UCSD-AML1 (cell line): ENCODE data around the gene PSMB8.

ENCODE experiments used
- DNase-seq: peaks from one replicate; lab custom pipeline; 2025; ENCODE audit not compliant: unreplicated experiment; lab: John Stamatoyannopoulos, UW

The PSMB8 gene

DNA sequence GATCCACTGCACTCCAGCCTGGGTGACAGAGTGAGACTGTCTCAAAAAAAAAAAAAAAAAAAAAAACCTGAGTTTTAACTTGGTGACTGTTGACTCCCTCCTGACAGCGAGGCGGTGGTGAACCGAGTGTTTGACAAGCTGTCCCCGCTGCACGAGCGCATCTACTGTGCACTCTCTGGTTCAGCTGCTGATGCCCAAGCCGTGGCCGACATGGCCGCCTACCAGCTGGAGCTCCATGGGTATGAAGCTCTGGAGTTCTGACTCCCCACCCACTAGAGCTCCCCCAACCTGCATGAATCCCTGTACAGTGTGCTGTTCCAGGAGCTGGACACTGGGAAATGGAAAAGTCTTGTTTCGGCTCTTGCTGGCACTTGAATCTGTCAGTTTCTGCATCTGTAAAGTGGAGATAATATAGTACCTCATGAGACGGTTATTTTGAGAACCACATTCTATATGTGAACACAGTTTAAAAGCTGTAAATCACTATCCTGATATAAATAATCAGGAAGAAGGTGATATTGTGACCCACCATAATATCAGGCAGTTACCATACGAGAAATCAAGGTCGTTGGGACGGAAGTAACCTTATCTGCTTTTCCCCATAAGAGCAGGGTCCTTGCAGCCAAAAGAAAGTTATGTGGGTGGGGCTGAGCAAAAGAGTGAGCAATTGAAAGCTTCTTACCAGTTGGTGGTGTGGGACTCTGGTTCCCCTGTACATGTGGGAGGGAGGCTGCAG is 13.5 kb upstream of the PSMB8 start:
- no peak for DNase-seq

DNA sequence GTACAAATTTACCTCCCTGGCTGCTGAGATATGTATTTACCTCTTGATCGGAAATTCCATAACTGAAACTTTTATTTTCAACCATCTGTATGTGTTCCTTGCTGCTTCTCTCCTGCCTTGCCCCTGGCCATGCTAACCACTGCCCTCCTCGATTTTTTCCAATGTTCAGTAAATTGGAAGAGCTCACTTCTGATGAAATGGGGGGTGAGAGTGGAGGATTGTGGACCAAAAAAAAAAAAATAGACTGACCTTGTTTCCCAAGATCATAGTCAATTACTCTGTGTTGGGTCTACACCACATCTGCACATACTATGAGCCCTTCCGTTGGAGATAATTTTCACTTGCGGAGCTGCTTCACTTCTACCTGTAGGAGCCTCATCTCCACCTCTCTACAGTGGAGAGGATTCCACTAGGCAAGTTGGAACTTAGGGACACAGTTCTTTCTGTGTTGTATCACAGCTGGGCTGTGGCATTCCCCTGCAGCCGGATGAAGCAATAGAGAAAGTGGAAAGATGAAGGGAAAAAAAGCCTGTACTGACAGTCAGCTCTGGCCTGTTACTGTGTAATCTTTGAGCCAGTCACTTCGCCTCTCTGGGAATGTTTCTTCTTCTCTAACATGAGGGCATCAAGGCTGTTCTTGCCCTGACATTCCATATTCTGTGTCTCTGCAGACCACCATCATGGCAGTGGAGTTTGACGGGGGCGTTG is 11.8 kb upstream of the PSMB8 start:
- DNase-seq, result no peak

DNA sequence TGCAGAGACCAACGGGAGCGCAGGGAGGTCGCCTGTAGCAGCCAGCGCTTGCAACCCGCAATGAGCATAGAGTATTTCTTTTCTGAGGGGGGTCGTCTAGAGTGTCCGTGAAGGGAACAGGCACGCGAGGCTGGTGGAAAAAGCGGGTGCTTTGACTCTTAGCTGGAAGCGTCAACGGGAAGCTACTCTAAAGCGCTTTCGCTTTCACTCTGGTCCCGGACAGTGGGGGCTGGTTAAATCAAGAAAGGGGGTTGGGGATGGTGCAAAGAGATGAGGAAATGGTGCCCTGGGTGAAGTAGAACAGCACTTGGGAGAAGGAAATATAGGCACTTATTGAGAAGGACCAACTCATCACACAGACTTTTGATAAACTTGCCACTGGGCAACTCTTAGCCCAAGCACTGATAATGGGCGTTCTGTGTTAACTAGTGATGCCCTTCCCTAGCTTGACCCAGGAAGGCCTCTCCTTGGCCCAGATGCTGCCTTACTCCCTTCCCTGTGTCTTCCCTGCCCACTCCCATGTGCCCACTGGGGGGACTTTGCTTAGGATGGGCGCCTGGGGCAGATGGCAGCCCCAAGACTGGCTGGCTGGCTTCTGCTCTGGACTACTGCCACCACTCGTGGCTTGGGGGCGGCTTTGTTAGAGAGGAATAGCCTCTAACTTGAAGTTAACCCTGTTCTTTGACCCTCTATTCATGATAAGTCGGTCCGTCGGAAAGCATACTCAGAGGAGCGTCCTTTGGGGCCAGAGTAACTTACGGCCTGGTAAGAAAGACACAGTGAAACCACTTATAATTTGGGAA is 10.7 kb upstream of the PSMB8 start:
- DNase-seq, result peak; percentile 68

DNA sequence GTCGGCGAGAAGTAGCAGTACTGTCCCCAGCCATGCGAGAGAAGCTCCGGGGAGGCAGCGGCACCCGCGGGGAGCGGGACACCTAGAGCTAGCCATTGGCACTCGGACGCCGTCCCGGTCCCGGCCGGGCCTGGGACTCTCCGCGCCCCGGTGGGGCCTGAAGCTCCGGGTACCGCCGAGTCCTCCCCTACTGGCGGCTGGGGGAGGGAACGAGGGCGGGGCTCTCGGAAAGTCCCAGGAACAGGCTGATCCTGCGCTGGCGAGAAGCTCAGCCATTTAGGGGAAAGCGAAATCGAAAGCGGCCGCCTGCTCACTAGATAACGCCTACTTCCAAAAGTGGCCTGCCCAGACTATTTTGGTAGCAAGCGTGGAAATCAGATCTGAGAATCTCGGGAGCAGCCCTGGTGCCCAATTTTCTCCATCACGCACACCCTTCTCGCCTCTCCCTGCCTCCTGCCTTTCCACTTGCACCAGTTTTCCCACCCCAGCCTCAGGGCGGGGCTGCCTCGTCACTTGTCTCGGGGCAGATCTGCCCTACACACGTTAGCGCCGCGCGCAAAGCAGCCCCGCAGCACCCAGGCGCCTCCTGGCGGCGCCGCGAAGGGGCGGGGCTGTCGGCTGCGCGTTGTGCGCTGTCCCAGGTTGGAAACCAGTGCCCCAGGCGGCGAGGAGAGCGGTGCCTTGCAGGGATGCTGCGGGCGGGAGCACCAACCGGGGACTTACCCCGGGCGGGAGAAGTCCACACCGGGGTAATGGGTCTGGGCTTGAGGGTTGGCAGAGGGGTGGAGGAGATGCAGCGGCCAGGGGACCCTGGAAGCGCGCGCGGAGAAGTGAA is 9.9 kb upstream of the PSMB8 start, which contains the start of the genes PSMB9 and TAP1:
TSS of gene PSMB9 (plus strand) at position 652 of the 835 bp plus-strand sequence. CDS start at position 690, 38 bp downstream.
TSS of gene TAP1 (minus strand) at position 164 of the 835 bp plus-strand sequence. CDS start at position 96, 68 bp downstream.
- peak; percentile 95 for DNase-seq

DNA sequence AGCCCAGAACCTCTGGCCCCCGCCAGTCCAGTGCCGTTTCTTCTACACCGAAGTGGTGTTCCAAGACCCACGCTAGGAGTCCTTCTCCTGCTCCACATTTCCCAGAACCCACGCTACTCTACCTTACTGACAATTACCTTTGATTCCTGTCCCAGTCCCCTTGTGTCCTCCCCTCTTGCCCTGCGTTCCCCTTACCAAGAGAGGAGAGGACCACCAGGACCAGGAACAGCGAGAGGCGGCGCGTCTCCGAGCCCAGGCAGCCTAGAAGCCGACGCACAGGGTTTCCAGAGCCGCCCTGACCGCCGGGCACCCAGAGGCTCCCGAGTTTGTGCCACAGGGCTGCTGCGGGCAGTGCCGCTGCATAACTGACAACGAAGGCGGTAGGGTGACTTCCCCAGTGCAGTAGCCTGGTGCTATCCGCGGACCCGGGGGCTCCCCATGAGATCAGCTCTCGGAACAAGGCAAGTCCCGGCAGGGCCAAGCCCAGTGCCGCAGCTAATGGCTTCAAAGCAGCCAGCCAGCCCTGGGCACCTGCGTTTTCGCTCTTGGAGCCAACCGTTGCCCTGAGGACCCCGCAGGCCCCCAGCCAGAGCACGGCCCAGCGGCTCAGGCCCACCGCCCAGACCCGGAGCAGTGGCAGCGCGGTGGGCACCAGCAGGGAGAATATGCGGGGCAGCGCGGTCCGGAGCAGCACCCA is 9.1 kb upstream of the PSMB8 start:
- DNase-seq, result peak; percentile 62

DNA sequence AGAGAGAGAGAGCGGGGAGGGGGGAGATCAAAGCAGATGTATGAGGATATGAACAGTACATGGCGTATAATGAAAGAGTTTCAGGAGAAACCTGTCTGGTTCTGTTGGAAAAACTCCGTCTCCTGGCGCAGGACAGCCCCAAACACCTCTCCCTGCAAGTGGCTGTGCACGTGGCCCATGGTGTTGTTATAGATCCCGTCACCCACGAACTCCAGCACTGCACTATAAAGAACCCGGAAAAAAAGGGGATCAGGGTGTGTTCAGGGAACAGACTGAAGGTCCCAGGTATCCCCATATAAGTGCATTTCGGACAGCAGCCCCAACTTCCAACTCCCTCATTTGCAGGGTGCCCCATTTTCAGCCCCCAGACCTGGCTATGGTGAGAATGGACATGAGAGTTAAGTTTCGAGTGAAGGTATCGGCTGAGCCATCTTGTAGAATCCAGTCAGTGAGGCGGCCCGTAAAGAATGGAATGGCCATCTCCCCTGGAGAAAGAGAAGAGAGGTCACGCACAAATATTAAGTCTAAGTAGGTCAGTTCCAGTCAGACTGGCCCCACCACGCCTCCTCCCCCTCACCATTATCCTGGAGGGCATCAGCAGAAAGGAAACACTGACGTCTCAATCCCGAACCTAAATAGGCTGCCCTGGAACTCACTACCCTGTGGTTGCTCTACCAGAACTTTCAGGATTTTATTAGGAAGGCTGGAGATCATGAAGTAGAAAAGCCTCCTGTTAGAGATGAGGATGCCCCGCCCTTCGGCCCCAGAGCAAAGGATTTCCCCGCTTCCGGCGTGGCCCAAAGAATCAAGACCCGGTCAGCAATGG is 8.4 kb upstream of the PSMB8 start:
- no peak for DNase-seq

DNA sequence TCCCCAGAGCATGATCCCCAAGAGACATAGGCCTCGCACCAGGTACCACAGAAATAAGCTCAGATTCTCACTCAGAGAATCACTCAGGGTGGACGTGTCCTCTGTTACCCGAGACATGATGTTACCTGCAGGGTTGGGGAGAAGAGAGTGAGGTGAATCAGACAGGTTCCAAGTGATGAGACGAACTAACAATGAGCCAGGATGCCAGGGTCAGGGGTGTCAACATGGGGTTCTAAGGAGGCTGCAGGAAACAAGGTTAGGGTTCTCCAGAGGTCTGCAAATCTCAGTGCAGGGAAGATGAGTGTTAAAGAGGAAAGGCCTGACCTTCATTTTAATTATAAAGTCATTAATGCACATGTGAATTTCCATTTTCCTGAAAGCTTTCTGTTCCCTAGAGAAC is 7.2 kb upstream of the PSMB8 start:
- DNase-seq, result no peak

DNA sequence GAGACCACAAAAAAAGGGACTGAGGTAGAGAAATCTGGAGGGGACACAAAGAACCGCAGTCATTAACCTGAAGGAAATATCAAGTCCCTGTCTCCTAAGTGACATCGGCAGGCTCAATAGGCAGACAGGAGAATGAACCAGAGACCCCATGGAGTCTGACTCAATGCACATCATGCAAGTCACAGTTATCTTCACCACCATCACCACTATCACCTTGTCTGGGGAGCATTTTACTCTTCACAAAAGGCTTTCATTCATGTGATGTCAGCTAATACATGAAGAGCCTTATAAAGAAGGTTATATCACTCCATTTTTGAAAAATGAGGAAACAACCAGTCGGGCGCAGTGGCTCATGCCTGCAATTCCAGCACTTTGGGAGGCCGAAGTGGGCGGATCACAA is 5.3 kb upstream of the PSMB8 start:
- DNase-seq, result no peak

DNA sequence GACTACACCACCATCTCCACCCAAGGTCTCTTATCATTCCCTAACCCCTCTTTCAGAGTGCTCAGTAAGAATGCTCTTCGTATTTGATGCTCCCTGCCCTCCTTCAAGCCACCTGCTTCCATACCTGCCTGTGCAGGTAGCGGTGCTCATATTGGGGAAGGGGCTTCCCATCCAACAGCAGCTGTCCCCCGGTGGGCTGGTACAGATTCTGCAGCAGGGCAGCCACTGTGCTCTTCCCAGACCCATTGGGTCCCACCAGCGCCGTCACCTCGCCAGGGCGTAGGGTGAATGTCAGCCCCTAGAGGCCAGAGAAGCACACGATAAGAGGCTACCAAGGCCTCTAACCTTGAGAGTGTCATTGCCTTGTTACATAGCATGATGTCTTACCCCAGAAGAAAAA is 3.9 kb upstream of the PSMB8 start:
- no peak for DNase-seq

DNA sequence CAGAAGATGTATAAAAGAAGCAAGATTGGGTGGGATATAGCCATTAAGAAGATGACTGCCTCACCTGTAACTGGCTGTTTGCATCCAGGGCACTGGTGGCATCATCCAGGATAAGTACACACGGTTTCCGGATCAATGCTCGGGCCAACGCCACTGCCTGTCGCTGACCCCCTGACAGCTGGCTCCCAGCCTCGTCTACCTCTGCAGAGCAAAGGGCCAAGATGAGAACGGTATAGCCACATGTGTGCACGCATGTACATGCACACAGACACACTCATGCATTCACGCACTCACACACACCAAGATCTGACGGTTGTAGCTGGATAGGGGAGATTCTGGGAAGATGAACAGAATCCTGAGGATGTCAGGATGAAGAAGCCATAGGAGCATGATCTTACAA is 3.2 kb upstream of the PSMB8 start:
- no peak for DNase-seq

DNA sequence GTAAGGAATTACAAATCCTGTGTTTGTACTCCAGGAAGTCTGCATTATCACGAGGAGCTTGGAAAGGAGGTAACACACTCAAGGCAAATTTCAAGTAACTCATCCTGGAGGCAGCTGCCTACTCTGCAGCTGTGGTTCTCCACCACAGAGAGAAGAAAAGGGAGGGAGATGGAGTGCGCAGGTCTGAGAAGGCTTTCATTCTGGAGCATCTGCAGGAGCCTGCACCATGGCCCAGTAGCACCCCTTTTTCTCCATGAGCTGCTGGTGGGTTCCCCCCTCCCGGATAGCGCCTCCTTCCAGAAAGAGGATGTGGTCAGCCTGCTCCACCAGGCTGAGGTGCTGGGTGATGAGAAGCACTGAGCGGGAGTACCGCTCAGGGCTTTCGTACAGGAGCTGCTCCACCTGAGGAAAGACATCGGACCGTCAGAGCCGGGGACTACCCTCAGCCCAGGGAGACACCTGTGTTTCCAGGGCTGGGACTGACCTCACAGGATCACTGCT is 1.6 kb upstream of the PSMB8 start:
- peak; percentile 48 for DNase-seq

DNA sequence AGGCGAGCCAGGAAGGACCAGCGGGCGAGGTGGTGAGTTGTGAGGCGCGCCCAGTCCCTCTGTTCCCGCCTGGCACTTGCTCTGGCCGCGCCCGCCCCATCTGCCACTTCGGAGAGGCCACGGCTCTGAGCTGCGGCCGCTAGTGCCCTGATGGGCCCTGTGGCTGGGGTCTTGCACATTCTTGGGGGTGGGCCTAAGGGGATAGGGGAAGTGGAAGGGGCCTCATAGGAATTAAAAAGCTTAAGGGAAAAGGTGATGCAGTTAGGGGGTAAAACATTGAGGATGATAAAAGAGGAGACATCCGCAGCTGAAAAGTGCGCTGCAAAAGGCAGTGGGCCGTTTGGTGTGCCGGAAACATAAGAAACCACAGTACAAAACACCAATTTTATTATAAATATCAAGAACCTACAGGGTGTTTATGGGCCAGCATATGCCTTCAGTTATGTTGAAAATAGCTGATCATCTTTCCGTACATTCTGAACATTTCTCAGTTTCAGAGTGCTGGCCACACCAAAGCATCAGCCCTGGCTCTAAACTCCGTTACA is 1.1 kb upstream of the PSMB8 start:
- DNase-seq, result no peak

DNA sequence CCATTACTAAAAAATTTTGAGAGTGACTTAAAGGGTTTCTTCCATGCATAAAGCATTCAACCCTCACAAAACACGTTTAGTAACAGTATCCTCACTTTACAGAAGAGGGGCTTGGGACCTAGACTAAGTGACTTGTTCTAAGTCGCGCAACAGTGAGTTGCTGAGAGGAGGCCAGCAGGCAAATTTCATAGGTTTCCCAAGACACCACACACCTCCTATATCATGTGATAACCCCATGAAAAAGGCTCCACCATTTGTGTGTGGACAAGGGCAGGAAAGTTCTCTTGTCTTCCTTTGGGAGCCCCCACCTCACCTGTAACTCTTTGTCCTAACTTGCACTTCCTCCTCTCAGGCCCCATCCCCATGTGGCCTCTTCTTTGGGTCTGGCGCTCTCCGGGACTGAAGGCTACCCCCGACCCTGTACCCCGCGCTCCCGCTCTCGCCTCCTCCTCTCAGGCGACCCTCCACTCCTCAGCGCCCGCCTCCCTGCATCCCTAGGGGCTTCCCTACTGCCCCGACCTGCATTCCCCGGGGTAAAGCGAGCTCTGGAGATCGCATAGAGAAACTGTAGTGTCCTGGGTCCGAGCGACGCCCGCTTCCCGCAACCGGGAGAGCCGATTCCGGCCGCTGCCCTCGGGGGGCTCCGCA is 392 bp downstream of the PSMB8 start:
- DNase-seq, result no peak

DNA sequence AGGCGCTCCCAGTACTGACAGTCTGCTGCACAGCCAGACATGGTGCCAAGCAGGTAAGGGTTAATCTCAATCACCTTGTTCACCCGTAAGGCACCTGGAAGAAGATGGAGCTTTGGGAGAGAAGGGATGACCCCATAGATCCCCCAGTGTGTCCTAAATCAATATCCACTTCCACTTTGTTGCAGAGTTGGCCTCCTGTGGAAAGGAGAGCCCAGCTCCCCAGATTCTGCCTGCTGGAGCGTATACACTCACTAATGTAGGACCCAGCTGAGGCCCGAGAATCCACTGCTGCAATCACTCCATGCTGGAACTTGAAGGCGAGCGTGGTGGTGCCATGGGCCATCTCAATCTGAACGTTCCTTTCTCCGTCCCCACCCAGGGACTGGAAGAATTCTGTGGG is 1.2 kb downstream of the PSMB8 start:
- no peak for DNase-seq

DNA sequence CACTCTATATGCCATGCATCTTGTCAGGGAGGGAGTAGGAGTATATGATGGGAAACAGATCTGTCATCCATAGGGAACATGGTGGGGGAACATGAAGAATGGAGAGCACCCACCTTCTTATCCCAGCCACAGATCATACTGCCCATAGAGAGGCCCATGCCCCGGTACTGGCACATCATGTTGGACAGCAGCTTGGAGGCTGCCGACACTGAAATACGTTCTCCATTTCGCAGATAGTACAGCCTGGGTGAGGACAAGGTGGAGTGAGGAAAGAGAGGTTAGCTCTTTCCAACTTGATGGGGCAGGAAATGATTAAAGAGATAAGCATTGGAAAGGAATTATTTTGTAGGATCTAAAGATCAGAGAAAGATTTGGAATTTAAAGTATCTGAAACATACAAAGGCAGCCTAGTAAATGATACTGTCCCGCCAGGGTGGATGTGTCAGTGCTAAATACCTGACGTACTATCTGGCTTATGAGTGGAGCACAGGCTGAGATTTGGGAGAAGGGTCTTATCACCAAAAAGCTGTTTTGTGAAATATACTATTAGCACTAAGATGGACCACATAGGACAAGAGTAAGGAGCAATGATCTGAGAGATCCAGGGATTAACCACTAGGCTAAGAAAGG is 1.7 kb downstream of the PSMB8 start:
- DNase-seq, result no peak

DNA sequence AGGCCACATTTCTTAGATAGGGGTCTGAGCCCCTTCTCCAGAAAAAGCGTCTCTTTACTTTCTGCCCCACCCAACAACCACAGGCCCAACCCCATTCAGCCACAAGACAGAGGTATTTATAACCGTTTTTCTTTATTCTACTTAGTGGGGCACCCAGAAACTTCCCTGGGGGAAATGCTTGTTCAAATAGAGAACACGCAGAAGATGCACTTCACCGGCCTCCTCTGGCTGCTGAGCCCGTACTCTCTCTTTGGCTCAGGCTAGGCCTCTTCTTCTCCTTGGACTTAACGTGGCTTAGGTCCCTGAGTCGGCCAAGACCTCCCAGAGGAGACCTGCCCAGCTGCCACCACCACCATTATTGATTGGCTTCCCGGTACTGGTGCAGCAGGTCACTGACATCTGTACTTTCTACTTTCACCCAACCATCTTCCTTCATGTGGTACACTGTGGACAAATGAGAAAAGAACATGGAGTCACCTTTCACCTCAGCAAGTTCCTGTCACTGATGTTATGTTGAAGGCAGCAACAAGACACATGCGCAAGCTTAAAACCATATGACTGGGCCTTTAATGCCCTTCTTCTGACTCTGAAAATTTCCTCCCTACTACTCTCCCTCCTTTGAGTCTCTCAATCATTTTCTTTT is 3.1 kb downstream of the PSMB8 start:
- no peak for DNase-seq

DNA sequence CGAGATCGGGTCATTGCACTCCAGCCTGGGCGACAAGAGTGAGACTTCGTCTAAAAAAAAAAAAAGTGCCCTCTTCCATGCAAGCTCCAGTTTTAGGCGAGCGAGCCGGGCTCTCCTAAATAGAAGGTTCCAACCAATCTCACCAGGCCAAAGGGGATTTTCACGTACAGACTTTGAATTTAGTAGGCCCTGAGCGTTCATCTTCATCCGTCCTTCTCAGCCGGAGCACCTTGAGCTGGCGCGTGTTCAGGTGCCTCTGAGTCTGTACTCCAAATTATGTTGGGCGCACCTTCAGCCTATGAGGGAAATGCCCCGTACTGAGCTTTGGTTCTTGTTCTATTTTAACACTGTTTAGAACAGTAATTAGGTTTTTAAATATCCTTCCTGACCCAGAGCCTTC is 4.5 kb downstream of the PSMB8 start:
- DNase-seq, result no peak
